HG03521 (cell line): Measurements from ENCODE around the gene ATP9B.

Source experiments
- ATAC-seq: cut with Tn5 transposase; IDR thresholded peaks from one replicate; pipeline ENCODE4 v1.9.1; 2021; ENCODE audit warnings: mild to moderate bottlenecking, moderate library complexity; ENCODE audit not compliant: unreplicated experiment

The ATP9B gene

DNA sequence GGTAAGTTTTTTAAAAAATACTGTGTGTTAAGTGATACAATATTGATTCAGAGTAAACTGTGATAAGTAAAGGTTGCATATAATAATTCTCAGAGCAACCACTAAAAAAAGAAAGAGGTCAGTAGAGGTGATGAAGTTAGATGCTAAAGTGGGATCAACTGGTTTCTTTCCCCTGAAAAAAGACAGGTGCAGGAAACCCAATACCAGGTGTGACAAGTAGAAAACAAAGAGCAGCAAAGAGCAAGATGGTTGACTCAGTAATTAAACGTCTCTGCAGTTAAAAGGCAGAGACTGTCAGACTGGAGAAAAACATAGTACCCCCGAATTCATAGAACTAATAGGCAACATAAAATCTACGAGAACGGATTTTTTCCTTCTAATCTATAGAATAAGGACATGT lies 128.3 kb downstream of the ATP9B start:
- no peak for ATAC-seq

DNA sequence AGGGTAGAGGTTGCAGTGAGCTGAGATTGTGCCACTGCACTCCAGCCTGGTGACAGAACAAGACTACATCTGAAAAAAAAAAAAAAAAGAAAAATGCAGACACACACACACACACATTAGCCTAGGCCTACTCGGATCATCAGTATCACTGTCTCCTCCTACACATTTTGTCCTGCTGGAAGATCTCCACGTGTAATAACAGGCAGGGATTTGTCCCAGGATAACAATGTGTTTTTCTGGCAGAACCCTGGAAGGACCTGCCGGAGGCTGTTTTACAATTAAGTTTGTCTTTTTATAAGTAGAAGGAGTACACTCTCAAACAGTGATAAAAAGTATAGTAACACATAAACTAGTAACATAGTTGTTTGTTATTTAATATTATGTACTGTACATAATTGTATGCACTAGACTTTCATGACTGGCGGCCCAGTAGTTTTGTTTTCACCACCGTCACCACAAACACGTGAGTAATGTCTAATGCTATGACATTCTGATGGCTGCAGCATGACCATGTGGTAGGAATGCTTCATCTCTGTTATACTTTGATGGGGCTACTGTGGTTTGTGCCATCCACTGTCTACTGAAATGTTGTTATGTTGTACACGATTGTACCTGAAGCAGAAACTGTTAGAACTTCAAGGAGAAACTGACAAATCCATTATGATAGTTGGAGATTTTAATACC lies 130.6 kb downstream of the ATP9B start:
- no peak for ATAC-seq

DNA sequence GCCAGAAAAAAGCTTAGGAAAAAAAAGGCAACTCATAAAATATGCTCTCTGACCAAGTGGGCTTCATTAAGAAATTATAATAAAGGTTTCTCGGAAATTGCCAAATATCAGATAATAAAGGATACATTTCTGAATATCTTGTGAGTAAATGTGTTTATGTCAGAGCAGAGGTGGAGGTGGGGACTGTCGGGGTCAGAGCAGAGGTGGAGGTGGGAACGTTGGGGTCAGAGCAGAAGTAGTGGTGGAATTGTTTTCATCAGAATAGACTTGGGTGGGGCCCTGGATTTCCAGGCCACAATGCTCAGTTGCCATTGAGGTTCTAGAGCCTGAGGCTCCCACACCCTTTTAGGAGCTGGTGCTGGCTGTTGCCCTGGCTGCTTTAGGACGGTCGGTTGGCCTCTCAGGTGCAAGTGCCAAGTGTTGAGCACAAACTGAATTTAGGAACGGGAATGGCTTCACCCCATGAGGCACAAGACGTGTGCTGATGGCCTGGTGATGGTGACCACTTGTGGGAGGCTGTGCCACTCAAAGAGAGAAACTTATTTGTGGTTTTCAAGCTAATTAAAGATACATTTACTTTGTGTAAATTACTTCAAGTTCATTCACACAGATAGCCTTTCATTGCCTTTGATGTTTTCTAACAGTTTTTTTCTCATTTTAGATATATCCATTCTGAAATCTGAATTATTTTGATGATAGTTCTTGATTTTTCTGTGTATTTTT lies 131.5 kb downstream of the ATP9B start:
- peak; percentile 73 for ATAC-seq

DNA sequence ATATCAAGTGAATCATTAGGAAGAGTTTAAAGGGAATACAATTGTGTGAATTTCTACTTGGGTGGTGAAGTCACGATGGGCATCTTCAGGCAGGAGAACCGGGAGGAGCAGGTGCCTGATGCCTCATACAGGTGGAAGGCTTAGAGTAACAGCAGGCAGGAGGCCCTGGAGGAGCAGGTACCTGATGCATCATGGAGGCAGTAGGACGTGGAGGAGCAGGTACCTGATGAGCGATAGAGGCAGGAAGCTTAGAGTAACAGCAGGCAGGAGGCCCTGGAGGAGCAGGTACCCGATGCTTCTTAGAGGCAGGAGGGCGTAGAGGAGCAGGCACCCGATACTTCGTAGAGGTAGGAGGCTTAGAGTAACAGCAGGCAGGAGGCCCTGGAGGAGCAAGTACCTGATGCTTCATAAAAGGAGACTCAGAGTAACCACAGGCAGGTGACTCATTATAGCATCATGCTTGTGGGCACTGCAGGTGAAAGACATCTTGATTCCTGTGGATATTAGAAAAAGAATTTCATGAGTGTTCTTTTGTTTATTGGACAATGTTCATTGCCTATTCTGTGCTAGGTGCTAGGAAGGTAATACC lies 133.9 kb downstream of the ATP9B start:
- ATAC-seq = no peak

DNA sequence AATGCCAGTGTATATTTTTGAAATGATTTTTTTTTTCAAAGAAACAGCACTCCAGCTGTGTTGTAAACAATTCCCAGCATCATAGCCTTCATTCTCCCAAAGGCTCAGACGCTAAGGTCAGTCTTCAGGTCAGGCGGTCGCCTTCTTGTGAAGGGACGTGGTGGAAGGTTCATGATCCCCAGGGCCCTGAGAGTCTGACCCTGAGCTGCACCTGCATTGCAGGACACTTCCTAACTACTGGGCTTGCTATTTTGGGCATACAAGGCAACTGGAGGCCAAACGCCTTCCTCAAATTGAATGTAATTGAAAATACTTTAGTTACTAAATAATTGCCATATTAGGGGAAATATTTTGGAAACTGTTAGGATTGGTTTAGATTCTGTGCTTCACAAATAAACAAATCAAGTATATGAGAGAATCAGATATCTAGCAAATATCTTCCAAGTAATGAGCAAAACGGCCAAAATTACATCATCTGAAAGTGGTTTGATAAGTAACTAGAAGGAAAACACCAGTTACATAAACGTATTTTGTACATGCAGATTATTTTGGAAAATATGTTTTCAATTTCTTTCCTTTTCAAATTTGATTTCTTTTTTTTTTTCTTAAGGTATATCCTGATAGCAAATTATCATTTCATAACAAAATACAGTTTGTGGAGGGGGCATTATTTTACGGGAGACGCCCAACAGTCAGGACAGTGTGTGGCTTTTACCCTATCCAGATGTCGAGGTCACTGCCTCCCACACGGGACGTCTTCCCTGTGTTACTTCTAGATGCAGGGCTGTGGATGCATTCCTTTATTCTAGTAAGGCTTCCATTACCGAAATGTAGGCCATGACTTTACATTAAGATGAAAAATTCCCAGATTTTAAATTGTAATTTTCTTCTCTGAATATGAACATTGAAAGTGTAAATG lies 136.0 kb downstream of the ATP9B start:
- no peak for ATAC-seq

DNA sequence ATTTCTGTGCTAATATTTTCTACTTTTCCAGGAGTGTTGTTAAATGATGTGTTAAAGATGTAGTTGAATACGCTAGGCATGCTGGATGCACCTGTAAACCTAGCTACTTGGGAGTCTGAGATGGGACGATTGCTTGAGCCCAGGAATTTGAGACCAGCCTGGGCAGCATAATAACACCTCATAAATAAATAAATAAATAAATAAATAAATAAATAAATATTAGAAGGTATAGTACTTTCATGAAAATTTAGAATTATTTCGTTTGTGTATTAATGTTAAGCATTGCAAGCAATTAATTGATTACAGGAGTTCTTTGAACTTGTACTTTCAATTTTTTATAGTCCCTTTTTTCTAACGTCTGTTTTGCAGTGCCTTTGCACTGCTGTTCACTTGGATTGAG lies 137.2 kb downstream of the ATP9B start:
- no peak for ATAC-seq

DNA sequence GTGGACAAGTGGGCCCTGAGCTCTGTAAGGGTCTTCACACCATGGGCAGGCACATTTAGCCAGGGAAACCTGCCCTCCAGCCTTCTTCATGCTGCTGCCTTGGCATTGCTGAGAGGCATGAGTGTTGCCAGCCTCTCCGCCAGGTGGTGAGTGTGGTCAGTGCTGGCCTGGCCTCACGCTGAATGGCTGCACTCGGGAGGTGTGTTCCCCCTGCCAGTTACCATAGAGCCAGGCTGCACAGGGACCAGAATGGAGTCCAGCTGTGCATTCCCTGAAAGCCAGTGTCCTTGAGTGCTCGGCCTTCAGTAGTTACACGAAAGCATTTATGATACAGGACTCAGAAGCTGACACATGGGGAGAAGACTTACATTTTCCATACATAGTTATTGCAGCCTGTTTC lies 139.7 kb downstream of the ATP9B start:
- no peak for ATAC-seq

DNA sequence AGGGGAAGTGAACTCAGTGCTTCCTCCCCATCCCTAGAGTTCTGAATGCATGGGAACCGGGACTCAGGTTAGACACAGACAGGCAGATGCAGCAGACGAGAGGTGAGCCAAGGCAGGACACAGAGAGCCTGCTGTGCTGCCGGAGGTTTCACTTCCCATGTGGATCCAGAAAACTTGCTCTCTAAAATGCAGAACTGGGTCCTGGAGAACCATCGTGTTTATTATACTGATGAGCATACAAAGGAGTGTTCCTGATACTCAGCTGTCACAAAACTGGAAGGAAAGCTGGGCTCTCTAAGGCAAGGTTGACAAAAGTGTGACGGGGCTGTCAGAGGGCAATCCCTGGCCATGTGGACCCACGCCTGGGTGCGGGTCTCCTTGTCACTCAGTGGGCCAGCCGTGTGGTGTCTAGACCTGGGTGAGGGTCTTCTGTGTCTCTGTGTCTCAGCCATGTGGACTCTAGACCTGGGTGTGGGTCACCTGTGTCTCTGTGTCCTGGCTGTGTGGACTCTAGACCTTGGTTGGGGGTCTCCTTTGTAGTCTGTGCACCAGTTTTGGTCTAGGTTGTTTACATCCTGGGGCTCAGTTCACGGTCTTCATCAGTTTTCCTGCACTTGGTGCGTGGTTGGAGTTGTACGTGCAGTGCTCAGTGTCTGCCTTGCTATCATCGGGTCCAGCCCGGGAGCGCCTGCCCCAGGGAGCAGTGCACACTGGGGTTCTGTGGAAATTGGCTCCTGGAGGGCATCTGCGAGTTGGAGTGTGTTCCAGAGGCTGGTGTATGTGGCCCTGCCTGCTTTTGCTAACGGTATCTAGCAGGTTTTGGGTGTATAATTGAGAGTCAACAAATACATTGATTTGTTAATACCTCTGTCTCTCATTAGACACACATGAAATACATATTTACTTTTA lies 141.1 kb downstream of the ATP9B start:
- ATAC-seq = no peak

DNA sequence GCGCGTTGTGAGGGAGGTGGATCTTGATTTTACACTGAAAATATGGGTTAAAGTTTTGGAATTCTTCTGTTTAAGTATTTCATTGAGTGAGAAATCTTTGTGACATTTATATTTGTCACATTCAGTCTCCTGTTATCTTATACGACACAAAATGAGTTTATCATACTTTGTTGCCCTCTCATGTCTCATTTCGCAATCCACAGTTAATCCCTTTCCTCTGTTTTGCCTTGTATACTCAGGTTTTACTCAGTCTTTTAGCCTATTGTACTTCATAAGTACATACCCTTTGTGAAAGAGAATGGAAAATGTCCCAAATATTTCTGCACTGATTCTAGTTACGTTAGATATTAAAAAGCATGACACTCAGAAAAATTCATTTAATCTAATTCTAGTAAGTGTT lies 142.7 kb downstream of the ATP9B start:
- ATAC-seq = no peak

DNA sequence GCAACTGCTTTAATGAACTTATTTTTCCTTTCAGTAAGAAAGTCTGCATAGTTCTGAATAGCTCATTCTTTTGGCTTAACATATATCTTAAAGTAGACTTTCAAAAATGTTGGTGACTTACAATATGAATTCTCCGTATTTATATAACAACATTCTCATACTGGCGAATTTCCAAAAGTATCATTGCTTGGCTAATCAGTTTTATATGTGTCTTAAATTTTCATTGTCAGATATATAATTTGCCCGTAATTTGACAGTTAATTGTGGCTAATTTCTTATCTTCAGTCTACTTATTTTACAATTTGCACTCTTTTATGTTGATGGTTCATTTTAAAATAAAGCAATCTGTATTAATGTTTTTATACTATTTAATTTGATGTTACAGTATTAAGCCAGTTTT lies 144.9 kb downstream of the ATP9B start:
- ATAC-seq = no peak

DNA sequence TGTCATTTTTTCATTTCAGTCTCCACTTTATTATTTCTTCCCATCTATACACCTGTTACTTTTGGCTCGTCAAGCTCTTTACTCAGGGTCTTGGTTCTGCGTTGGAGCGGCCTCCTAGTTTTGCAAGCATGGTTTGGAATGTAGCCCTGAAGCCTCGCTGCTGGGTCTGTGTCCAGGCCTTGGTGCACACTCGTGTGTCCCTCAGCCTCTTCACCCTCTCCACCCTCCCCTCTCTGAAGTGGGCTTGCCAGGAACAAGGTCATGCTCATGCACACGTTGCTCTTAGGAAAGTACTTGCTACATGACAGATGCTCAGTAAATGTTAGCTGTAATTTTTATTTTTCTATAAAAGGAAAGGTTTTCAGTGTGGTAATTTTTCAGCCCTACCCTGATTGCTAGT lies 147.0 kb downstream of the ATP9B start:
- no peak for ATAC-seq

DNA sequence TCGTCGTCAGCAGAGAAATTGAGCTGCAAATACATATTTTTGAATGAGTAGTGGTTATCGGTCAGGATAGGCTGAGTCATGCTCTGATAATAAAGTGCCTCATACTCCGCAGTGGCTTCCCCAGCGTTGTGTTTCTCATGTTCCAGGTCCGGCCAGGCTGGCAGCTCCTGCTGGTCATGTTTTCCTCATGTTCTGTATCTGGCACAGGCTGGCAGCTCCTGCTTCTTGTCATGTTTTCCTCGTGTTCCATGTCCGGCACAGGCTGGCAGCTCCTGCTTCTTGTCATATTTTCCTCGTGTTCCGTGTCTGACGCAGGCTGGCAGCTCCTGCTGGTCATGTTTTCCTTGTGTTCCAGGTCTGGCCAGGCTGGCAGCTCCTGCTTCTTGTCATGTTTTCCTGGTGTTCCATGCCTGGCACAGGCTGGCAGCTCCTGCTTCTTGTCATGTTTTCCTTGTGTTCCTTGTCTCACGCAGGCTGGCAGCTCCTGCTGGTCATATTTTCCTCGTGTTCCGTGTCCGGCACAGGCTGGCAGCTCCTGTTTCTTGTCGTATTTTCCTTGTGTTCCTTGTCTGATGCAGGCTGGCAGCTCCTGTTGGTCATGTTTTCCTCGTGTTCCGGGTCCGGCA lies 148.9 kb downstream of the ATP9B start:
- ATAC-seq = no peak

DNA sequence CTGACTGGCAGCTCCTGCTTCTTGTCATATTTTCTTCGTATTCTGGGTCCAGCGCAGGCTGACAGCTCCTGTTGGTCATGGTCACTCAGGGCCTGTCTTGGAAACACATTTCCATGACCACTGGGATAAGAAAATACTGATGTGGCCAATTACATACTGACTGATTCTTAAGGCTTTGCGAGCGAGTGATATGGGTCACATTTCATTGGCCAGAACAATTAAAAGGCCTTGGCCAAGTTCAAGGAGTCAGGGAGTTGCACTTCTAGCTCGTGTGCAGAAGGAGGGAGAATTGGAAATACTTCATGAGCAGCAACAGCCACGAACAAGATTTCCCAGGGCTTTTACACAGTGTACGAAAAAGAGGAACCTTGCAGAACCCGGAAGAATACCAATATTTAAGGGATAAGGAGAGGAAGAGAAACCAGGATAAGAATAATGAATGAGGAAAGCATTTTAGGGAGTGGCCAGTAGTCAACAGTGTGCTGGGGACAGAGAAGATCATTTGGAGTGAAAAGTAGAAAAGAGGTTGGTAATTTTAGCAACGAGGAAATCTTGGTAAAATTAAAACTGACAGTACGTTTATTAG lies 149.5 kb downstream of the ATP9B start:
- no peak for ATAC-seq

DNA sequence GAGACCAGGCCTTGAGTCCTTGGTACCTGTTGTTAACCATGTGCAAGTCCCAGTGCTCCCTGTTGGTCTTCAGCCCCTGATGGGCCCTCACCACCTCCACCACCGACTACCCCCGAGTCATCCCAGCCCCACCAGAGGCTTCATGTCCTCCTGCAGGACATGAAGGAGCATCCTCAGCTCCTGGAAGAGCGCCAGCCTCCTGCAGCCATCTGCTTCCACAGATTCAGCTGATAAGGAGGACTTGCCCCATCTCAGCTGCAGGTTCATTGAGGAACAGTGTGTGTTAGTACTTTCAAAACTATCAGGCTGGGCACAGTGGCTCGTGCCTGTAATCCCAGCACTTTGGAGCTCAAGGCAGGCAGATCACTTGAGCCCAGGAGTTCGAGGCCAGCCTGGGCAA lies 151.9 kb downstream of the ATP9B start:
- ATAC-seq = no peak

DNA sequence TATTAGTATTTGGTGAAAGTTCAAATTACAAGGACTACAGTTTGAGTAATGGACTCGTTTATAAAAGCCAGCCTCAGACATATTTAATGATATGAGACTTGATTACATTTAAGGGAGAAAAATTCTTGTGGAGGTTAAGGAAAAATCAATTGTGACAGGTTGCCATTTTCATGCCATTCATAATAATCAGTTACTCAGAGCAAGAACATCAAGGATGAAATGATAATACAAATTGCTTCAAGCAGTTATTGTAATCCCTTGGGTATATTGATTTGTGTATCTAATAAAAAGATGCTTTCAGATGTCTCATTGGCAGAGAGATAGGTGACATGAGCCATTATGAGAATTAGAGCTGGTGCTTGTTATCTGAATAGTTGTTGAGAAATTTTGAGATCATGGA lies 153.6 kb downstream of the ATP9B start:
- no peak for ATAC-seq

DNA sequence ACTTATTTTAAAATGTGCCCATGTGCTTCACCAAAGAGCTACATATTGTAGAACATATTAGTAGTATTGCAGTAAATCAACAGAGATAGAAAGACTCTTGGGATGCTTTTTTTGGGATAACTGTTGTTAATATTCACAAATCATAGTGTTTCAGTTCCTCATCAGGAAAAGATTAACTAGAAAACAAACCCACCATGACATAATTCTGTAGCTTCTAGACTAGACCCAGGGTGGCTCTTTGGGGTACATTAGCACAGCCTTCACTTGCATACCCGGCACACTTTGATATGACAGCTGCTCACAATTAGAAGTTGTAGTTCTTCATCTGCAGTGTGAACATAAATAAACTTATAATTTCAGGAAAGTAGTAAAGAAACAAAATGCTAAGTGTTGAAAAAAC lies 154.2 kb downstream of the ATP9B start:
- no peak for ATAC-seq

DNA sequence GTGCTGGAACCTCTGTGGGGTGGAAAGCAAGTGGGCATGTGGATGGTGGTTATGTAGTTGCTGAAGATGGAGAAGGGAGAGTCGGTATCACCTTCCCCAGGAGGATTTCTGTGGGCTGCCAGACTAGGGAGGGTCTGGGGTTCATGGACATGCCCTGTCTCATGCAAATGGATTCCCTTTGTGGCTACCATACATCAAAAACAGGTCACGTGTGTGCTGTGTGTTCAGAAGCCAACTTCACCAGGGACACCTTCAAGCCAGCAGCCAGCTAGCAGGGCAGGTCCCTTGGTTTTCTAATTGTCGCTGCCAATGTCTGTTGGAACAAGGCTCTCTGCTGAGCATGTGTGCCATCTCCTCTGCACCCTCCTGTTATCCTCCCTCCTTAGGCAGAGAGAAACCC lies 155.2 kb downstream of the ATP9B start:
- ATAC-seq = no peak

DNA sequence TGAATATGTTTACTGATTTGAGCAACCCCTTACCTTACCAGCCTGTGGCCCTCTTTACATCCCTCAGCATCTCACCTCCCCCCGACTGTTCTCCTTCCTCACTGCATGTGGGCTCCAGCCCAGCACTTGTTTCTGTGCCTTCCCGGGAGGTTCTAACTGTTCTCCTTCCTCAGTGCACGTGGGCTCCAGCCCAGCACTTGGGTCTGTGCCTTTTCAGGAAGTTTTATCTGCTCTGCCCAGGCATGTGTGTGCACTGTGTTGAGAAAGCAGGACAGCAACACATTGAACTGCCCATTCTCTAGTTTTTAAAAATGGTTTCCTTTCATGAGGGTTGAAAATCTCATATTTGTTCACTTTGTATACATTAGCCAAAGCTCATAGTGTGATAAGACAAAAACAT lies 158.4 kb downstream of the ATP9B start:
- ATAC-seq = no peak

DNA sequence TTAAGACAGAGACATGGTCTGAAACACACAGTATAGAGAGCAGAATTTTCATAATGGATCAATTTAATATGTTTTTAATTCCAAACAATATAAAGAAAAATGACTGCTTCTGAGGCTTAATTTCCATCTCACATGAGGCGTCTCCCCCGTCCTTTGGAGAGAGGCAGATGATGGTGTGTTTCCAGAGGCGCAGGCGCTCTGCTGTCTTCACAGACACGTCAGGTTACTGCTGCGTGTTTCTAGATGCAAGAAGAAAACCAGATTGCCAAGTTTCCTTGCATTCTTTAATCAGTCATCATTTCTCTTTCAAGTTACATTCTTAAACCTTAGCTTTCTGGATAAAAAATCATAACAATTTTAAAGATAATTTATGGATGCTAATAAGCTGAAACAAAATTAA lies 160.2 kb downstream of the ATP9B start:
- no peak for ATAC-seq

DNA sequence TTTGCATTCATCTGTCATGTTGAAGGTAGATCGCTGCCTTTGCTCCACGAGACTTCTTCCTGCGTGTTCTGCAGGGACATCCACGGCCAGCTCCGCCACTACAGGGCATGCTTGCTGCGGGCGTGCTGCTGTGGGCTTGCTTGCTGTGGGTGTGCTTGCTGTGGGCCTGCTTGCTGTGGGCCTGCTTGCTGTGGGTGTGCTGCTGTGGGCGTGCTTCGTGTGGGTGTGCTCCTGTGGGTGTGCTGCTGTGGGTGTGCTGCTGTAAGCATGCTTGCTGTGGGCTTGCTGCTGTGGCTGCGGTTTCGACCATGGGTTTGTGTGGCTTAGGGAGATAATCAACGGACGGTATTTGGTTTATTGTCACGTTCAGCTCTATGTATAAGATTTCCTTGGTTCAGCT lies 165.2 kb downstream of the ATP9B start:
- ATAC-seq = no peak
